ENCODE measurements around the gene IGFBP2. TPM values are rescaled to one million over a fixed set of nuclear protein-coding genes. Genes with fewer than 3 reads are reported as not detected.

IGFBP2 gene
- total and polyA plus RNA-seq, 9 of the 15 experiments (the other 6 are each of a cell fraction or from before 2014, with no cell fraction given): 0.93 TPM; not detected in 8

GRCh38 chr2:216650626-216651257 lies 17.5 kb downstream of the IGFBP2 start:
- CTCF ChIA-PET (ENCODE audit: low intra/inter-chr PET ratio): no interaction called here
- Histone ChIP-seq H2AFZ (ENCODE audit: low read depth, low read length) (no peak overlapping the region), H3K36me3 (ENCODE audit: control insufficient read depth, insufficient read depth, low read length) (no peaks in the 10 kb centered on the region), H3K9me1 (ENCODE audit: control insufficient read depth, insufficient read depth, low read length) (no peaks in the 10 kb centered on the region), H3K27ac (ENCODE audit: extremely low read depth, low read depth, low read length) (no peak overlapping the region), H4K20me1 (replicated peaks; ENCODE audit: control insufficient read depth, insufficient read depth, low read length) (no peaks in the 10 kb centered on the region), H3K4me1 (replicated peaks in 1 of 2; ENCODE audit: control insufficient read depth in 2 of 2, insufficient read depth in 2 of 2, low read length in 2 of 2) (no peaks in the 10 kb centered on the region; a peak in 1 of 5 replicates), H3K27me3 (ENCODE audit: control insufficient read depth in 2 of 2, insufficient read depth in 2 of 2, low read length in 2 of 2) (peaks cover 2 to 25% of the 10 kb centered on the region in 2 experiments; a peak in 3 of 5 replicates), H3K79me2 (ENCODE audit: control insufficient read depth, insufficient read depth, low read length) (no peaks in the 10 kb centered on the region), H3K9me3 (replicated peaks; ENCODE audit: control insufficient read depth, insufficient read depth, low read depth, low read length) (no peaks in the 10 kb centered on the region; the same call in 1 of the 2 replicates), H3K4me3 (no peak overlapping the region), H3K4me2 (ENCODE audit: insufficient read depth, low read length) (no peak overlapping the region), H3K9ac (ENCODE audit: insufficient read depth in 1 of 2, low read depth in 2 of 2, low read length in 2 of 2) (no peak overlapping the region)
- no peak for ATAC-seq
- no TSS peak for BruUV-seq (replicated peaks)
- DNase-seq (ENCODE audit: extremely low read depth in 1 of 4, low spot score in 3 of 4): no peak
- 38% methylated on average over 3 of the region's 3 CpGs for WGBS (ENCODE audit: insufficient coverage, low coverage, missing lambda C conversion rate)
- no peak for FAIRE-seq
- POLR2A ChIA-PET: no interaction called here
- intact Hi-C loops (cut with micrococcal nuclease) (no loop called here), in situ Hi-C loops (cut with MboI) (loop anchor here (25.0 kb wide), 1 partner anchor 438 kb away; no protein-coding TSS in a partner anchor)
- TF ChIP-seq CHD4 (IDR thresholded peaks at IDR 0.05; ENCODE audit: insufficient read depth, insufficient replicate concordance, low read depth, low read length, poor library complexity, severe bottlenecking) (no peak), HOMEZ (CRISPR knock-in tag; IDR thresholded peaks at IDR 0.05) (no peak), MTA2 (IDR thresholded peaks at IDR 0.05; ENCODE audit: low read depth) (no peak), RAD51 (IDR thresholded peaks at IDR 0.05; ENCODE audit: borderline replicate concordance, low read depth) (no peak), JUNB (CRISPR knock-in tag; conservative IDR thresholded peaks at IDR 0.05) (no peak), ZNF398 (CRISPR knock-in tag; IDR thresholded peaks at IDR 0.05) (no peak)
